Endothelial cell of umbilical vein (primary cell): ENCODE results near the gene TEX9. TPM values are rescaled to one million over a fixed set of nuclear protein-coding genes. Genes with fewer than 3 reads are reported as not detected.

ENCODE experiments used
- BruUV-seq: library from RNA; stranded (reverse); fragments of 400-500 nt; replicated peaks from 2 replicates; lab custom pipeline; 2021; lab: Mats Ljungman, UMichigan
- CTCF ChIA-PET: fragments of 300-600, 350-600 bp; sonication (Branson Sonifier 250); formaldehyde crosslinking; loops from one replicate; lab custom pipeline; 2021; ENCODE audit warnings: antibody characterized with exemption, inconsistent platforms; lab: Charles Lee
- POLR2A ChIA-PET: fragments of 300-600, 350-600 bp; sonication (Branson Sonifier 250); formaldehyde crosslinking; loops from one replicate; lab custom pipeline; 2021; ENCODE audit warnings: antibody characterized with exemption, inconsistent platforms; lab: Charles Lee
- DNase-seq: peaks from one replicate; pipeline ENCODE4 v3.0.0-alpha.2; 2011; ENCODE audit warnings: low read depth, low spot score
- FAIRE-seq: peaks from 2 replicates; lab custom pipeline; 2011; peaks lifted over from hg19 to GRCh38; lab: Jason Lieb, UNC
- H2AFZ ChIP-seq: 2 replicates; pipeline ENCODE4 v1.6.0; 2012; ENCODE audit warnings: low read depth, low read length, control low read depth, inconsistent platforms
- H3K27ac ChIP-seq: 2 replicates; pipeline ENCODE4 v1.5.1; 2011; ENCODE audit warnings: low read depth, mild to moderate bottlenecking, control low read depth, low read length, moderate library complexity; ENCODE audit not compliant: insufficient read depth
- H3K27me3 ChIP-seq, 2 experiments: 2 replicates each; pipeline versions ENCODE4 v1.6.0 to v1.6.1; 2011; ENCODE audit warnings: low read length in 2 of 2, mixed read lengths in 1 of 2; ENCODE audit not compliant: control insufficient read depth in 2 of 2, insufficient read depth in 2 of 2
- H3K36me3 ChIP-seq, 2 experiments: 2 replicates in 1 of 2; 3 replicates in 1 of 2; pipeline ENCODE4 v1.5.1; 2011; ENCODE audit warnings: low read length in 2 of 2, mild to moderate bottlenecking in 1 of 2, moderate library complexity in 1 of 2; ENCODE audit not compliant: control insufficient read depth in 2 of 2, insufficient read depth in 2 of 2; ENCODE audit errors: extremely low read depth in 1 of 2
- H3K4me1 ChIP-seq: 3 replicates; pipeline ENCODE4 v1.5.1; 2011; ENCODE audit warnings: mild to moderate bottlenecking, low read length; ENCODE audit not compliant: control insufficient read depth, insufficient read depth; ENCODE audit errors: extremely low read depth
- H3K4me2 ChIP-seq: 2 replicates; pipeline ENCODE4 v1.6.1; 2011; ENCODE audit warnings: low read length, control low read depth, mixed read lengths; ENCODE audit not compliant: insufficient read depth
- H3K4me3 ChIP-seq, 3 experiments: fragments of 200-600 bp in 1 of 3; sonication (generic), shearing (Covaris generic) in 1 of 3; replicated peaks in 1 of 3; 2 replicates each; pipeline ENCODE4 v1.5.1; 2011 to 2016; ENCODE audit warnings: control low read depth in 3 of 3, low read length in 3 of 3, mild to moderate bottlenecking in 2 of 3, inconsistent platforms in 1 of 3, low read depth in 1 of 3, moderate library complexity in 1 of 3; ENCODE audit not compliant: insufficient read depth in 1 of 3
- H3K79me2 ChIP-seq: 2 replicates; pipeline ENCODE4 v1.6.0; 2012; ENCODE audit warnings: low read length, inconsistent platforms; ENCODE audit not compliant: control insufficient read depth, insufficient read depth
- H3K9ac ChIP-seq: replicated peaks from 2 replicates; pipeline ENCODE3; 2011; ENCODE audit warnings: low read length, control low read depth; ENCODE audit not compliant: insufficient read depth; ENCODE audit errors: extremely low read depth
- H3K9me1 ChIP-seq: replicated peaks from 3 replicates; pipeline ENCODE4 v1.6.0; 2011; ENCODE audit warnings: mild to moderate bottlenecking, low read length; ENCODE audit not compliant: control insufficient read depth, insufficient read depth; ENCODE audit errors: extremely low read depth
- H3K9me3 ChIP-seq: replicated peaks from 2 replicates; pipeline ENCODE4 v1.5.1; 2012; ENCODE audit warnings: low read length, inconsistent platforms; ENCODE audit not compliant: control insufficient read depth, insufficient read depth
- H4K20me1 ChIP-seq: replicated peaks from 2 replicates; pipeline ENCODE3; 2011; ENCODE audit warnings: mild to moderate bottlenecking, low read length; ENCODE audit not compliant: control insufficient read depth, insufficient read depth; ENCODE audit errors: extremely low read depth
- EZH2 ChIP-seq: IDR thresholded peaks from 2 replicates; pipeline ENCODE4 v1.6.1; 2012; ENCODE audit warnings: borderline replicate concordance, low read depth, mild to moderate bottlenecking, moderate library complexity, low read length, inconsistent platforms; ENCODE audit not compliant: severe bottlenecking
- FOS ChIP-seq: IDR thresholded peaks from 2 replicates; pipeline ENCODE4 v1.6.1; 2011; ENCODE audit warnings: mild to moderate bottlenecking, low read length, moderate library complexity, borderline replicate concordance; ENCODE audit not compliant: insufficient read depth
- GATA2 ChIP-seq: IDR thresholded peaks from 2 replicates; pipeline ENCODE4 v1.7.0; 2011; ENCODE audit warnings: low read depth, mild to moderate bottlenecking, moderate library complexity, mixed read lengths, low read length; ENCODE audit not compliant: insufficient read length, insufficient read depth
- JUN ChIP-seq: IDR thresholded peaks from 2 replicates; pipeline ENCODE4 v1.6.1; 2011; ENCODE audit warnings: borderline replicate concordance, low read depth; ENCODE audit not compliant: insufficient read length, insufficient read depth
- MYC ChIP-seq: IDR thresholded peaks from one replicate; pipeline ENCODE4 v1.6.1; 2011; ENCODE audit warnings: mild to moderate bottlenecking, low read depth, low read length
- POLR2A ChIP-seq: IDR thresholded peaks from 2 replicates; pipeline ENCODE4 v1.6.1; 2012; ENCODE audit warnings: low read depth, mild to moderate bottlenecking, control low read depth, low read length
- POLR2AphosphoS5 ChIP-seq: IDR thresholded peaks from 2 replicates; pipeline ENCODE4 v1.6.1; 2012; ENCODE audit warnings: low read depth, mild to moderate bottlenecking, control low read depth, low read length, moderate library complexity; ENCODE audit not compliant: insufficient read depth
- dilution Hi-C: fragments of 300-500 bp; cut with MboI; formaldehyde crosslinking; loops from one replicate; pipeline ENCODE4 v1.15.0; 2019; ENCODE audit warnings: low sequenced_read_pairs; ENCODE audit not compliant: extremely low pct_ligation_motif_present
- intact Hi-C: fragments of 100-400 bp; cut with micrococcal nuclease; formaldehyde crosslinking; loops from one replicate; pipeline ENCODE4 v1.10.0; 2022
- polyA plus RNA-seq, 4 experiments: library from polyadenylated mRNA; depleted of rRNA in 3 of 4; stranded (reverse) in 3 of 4; unstranded in 1 of 4; fragments of >200 nt; gene quantifications; 2 replicates each; pipeline versions ENCODE4 v1.2.1 to v1.2.3, GENCODE V29; 2011 to 2012; ENCODE audit warnings: missing spikeins in 1 of 4
- total RNA-seq: library from RNA; stranded (reverse); gene quantifications from 2 replicates; pipeline ENCODE4 v1.2.3, GENCODE V29; 2021
- TF ChIP-seq, protein P1 (sequence below), 2 donors: IDR thresholded peaks; 1 replicate in 1 of 2; 2 replicates in 1 of 2; pipeline ENCODE4 v1.5.1; 2011; ENCODE audit warnings: low read length in 2 of 2, mild to moderate bottlenecking in 2 of 2, moderate library complexity in 2 of 2, control low read depth in 1 of 2, inconsistent platforms in 1 of 2, low read depth in 1 of 2; ENCODE audit not compliant: insufficient read depth in 1 of 2; ENCODE audit errors: extremely low read depth in 1 of 2
- TF ChIP-seq, protein P2 (sequence below): IDR thresholded peaks from 2 replicates; pipeline ENCODE4 v1.6.1; 2011; ENCODE audit not compliant: insufficient read depth, insufficient read length

The TEX9 gene
- total and polyA plus RNA-seq, 2 donors (not counting 3 experiments of a cell fraction or from before 2014, with no cell fraction given), result 0.33 to 1.7 TPM

DNA sequence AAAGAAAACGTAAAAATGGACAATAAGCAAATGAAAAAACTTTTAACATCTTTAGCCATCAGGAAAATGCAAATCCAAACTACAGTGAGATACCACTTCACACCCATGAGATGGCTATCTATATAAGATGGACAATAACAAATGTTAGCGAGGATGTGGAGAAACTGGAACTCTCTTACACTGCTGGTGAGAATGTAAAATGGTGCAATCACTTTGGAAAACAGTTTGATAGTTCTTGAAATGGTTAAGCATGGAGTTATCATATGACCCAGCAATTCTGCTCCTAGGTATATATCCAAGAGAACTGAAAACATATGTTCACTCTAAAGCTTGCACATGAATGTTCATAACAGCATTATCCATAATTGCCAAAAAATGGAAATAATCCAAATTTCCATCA is 21.3 kb upstream of the TEX9 start:
- dilution Hi-C loops (no loop called here), intact Hi-C loops (no loop called here)
- TF ChIP-seq JUN, result no peak
- TF ChIP-seq POLR2AphosphoS5, result no peak
- no peak for TF ChIP-seq POLR2A
- no peak for TF ChIP-seq EZH2
- no peak for TF ChIP-seq GATA2
- TF ChIP-seq, protein P1, sequence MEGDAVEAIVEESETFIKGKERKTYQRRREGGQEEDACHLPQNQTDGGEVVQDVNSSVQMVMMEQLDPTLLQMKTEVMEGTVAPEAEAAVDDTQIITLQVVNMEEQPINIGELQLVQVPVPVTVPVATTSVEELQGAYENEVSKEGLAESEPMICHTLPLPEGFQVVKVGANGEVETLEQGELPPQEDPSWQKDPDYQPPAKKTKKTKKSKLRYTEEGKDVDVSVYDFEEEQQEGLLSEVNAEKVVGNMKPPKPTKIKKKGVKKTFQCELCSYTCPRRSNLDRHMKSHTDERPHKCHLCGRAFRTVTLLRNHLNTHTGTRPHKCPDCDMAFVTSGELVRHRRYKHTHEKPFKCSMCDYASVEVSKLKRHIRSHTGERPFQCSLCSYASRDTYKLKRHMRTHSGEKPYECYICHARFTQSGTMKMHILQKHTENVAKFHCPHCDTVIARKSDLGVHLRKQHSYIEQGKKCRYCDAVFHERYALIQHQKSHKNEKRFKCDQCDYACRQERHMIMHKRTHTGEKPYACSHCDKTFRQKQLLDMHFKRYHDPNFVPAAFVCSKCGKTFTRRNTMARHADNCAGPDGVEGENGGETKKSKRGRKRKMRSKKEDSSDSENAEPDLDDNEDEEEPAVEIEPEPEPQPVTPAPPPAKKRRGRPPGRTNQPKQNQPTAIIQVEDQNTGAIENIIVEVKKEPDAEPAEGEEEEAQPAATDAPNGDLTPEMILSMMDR (IDR thresholded peaks at IDR 0.05; ENCODE audit: extremely low read depth in 1 of 2, insufficient read depth in 1 of 2, low read depth in 1 of 2, low read length in 2 of 2), result no peak
- no peak for TF ChIP-seq MYC
- TF ChIP-seq, protein P2, sequence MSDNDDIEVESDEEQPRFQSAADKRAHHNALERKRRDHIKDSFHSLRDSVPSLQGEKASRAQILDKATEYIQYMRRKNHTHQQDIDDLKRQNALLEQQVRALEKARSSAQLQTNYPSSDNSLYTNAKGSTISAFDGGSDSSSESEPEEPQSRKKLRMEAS, result no peak
- TF ChIP-seq FOS, result no peak
- CTCF ChIA-PET, result interaction anchor here (1.6 kb wide), 1 partner anchor 9 kb away, joined by 3 read pairs; no protein-coding TSS in a partner anchor
- no peaks in the 10 kb centered on the region for H4K20me1 ChIP-seq
- no peaks in the 10 kb centered on the region for H3K9me1 ChIP-seq
- H3K36me3 ChIP-seq, result no peaks in the 10 kb centered on the region
- no peak overlapping the region for H3K4me3 ChIP-seq
- BruUV-seq, result no TSS peak
- no peaks in the 10 kb centered on the region for H3K9me3 ChIP-seq
- no peak overlapping the region for H3K4me2 ChIP-seq
- peaks cover 4 to 14% of the 10 kb centered on the region in 2 experiments for H3K27me3 ChIP-seq
- no peaks in the 10 kb centered on the region for H3K4me1 ChIP-seq
- DNase-seq (no peak), FAIRE-seq (no peak)
- POLR2A ChIA-PET, result no interaction called here
- H3K9ac ChIP-seq, result no peak overlapping the region
- H3K79me2 ChIP-seq, result no peaks in the 10 kb centered on the region
- H3K27ac ChIP-seq, result no peak overlapping the region
- no peak overlapping the region for H2AFZ ChIP-seq
